Osteocyte (in vitro differentiated cells): ENCODE results near the gene CFTR. TPM values are rescaled to one million over a fixed set of nuclear protein-coding genes. Genes with fewer than 3 reads are reported as not detected.
"Not testable (repeated sequence)": the region's sequence is repeated elsewhere in the genome, so short reads cannot be mapped to it uniquely, and the experiment has no call there.

Experiments used
- DNase-seq: peaks from one replicate; pipeline ENCODE4 v3.0.0; 2021; ENCODE audit warnings: mixed read lengths; ENCODE audit not compliant: unreplicated experiment; ENCODE audit errors: extremely low spot score
- H3K27ac Mint-ChIP-seq: one replicate; pipeline ENCODE4 v1.8.0; 2021; ENCODE audit warnings: mild to moderate bottlenecking, mixed read lengths; ENCODE audit not compliant: unreplicated experiment
- H3K27me3 Mint-ChIP-seq: one replicate; pipeline ENCODE4 v1.8.0; 2021; ENCODE audit warnings: mixed read lengths; ENCODE audit not compliant: unreplicated experiment
- H3K36me3 Mint-ChIP-seq: one replicate; pipeline ENCODE4 v1.8.0; 2021; ENCODE audit warnings: mixed read lengths; ENCODE audit not compliant: unreplicated experiment
- H3K4me1 Mint-ChIP-seq: one replicate; pipeline ENCODE4 v1.8.0; 2021; ENCODE audit warnings: mixed read lengths; ENCODE audit not compliant: unreplicated experiment
- H3K4me3 Mint-ChIP-seq: one replicate; pipeline ENCODE4 v1.8.0; 2021; ENCODE audit warnings: mild to moderate bottlenecking, moderate library complexity, mixed read lengths; ENCODE audit not compliant: unreplicated experiment
- H3K9me3 Mint-ChIP-seq: one replicate; pipeline ENCODE4 v1.8.0; 2021; ENCODE audit warnings: mixed read lengths; ENCODE audit not compliant: unreplicated experiment
- total RNA-seq: library from RNA; stranded (reverse); gene quantifications from 2 replicates; pipeline ENCODE4 v1.2.1, GENCODE V29; 2021
- TF ChIP-seq, protein P1 (sequence below): fragments of 200-600 bp; sonication (generic); IDR thresholded peaks from 2 replicates; pipeline ENCODE4 v1.5.0; 2021; ENCODE audit warnings: antibody characterized with exemption, mild to moderate bottlenecking, moderate library complexity

The CFTR gene
- total RNA-seq, 1 donor from 2014 or later, result not detected

DNA sequence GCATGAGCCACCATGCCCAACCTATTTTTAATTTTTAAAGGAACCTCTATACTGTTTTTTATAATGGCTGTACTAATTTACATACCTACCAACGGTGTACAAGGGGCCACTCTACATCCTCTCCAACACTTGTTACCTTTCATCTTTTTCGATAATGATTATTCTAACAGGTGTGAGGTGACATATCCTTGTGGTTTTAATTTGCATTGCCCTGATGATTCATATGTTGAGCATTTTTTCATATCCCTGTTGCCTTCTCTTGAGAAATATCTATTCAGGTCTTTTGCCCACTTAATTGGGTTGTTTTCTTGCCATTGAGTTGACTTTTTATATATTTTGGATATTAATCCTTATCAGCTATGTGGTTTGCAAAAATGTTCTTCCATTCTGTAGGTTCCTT, 226.4 kb downstream of the CFTR start:
- no peak overlapping the region for H3K4me3 Mint-ChIP-seq
- no peak overlapping the region for H3K27ac Mint-ChIP-seq
- no peaks in the 10 kb centered on the region for H3K4me1 Mint-ChIP-seq
- DNase-seq, result no peak
- no peaks in the 10 kb centered on the region for H3K36me3 Mint-ChIP-seq
- H3K27me3 Mint-ChIP-seq, result peaks cover 7% of the 10 kb centered on the region
- TF ChIP-seq, protein P1, sequence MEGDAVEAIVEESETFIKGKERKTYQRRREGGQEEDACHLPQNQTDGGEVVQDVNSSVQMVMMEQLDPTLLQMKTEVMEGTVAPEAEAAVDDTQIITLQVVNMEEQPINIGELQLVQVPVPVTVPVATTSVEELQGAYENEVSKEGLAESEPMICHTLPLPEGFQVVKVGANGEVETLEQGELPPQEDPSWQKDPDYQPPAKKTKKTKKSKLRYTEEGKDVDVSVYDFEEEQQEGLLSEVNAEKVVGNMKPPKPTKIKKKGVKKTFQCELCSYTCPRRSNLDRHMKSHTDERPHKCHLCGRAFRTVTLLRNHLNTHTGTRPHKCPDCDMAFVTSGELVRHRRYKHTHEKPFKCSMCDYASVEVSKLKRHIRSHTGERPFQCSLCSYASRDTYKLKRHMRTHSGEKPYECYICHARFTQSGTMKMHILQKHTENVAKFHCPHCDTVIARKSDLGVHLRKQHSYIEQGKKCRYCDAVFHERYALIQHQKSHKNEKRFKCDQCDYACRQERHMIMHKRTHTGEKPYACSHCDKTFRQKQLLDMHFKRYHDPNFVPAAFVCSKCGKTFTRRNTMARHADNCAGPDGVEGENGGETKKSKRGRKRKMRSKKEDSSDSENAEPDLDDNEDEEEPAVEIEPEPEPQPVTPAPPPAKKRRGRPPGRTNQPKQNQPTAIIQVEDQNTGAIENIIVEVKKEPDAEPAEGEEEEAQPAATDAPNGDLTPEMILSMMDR, result no peak
- no peaks in the 10 kb centered on the region for H3K9me3 Mint-ChIP-seq

DNA sequence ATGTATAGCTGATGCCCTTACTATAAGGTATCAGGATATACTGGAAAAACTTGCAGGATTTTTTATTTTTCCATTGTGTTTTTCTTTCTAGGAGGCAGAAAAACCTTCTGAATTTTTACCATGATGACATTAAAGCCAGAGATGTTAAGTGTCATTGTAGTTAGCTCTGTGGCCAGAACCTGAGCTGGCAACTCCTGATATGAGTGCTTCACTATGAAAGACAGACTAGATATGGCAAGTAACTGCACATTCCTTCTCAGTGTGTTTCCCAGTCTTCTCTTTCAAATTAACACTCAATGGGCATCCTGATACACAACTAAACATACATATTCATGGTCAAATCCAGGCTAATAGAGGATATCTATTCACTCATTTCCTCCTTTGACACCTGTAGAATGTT, 227.3 kb downstream of the CFTR start:
- Mint-ChIP-seq H3K4me3 (no peak overlapping the region), H3K27ac (no peak overlapping the region), H3K9me3 (no peaks in the 10 kb centered on the region), H3K4me1 (no peaks in the 10 kb centered on the region), H3K36me3 (no peaks in the 10 kb centered on the region), H3K27me3 (peaks cover 7% of the 10 kb centered on the region)
- DNase-seq, result no peak
- TF ChIP-seq, protein P1, result no peak

DNA sequence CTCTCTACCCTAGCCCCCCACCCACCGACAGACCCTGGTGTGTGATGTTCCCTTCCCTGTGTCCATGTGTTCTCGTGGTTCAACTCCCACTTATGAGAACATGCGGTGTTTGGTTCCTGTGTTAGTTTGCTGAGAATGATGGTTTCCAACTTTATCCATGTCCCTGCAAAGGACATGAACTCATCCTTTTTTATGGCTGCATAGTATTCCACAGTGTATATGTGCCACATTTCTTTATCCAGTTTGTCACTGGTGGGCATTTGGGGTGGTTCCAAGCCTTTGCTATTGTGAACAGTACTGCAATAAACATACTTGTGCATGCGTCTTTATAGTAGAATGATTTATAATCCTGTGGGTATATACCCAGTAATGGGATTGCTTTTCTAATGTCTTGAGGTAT, 228.3 kb downstream of the CFTR start:
- not testable (repeated sequence) for H3K4me3 Mint-ChIP-seq, H3K27ac Mint-ChIP-seq, DNase-seq, H3K9me3 Mint-ChIP-seq, H3K4me1 Mint-ChIP-seq, H3K27me3 Mint-ChIP-seq, H3K36me3 Mint-ChIP-seq

DNA sequence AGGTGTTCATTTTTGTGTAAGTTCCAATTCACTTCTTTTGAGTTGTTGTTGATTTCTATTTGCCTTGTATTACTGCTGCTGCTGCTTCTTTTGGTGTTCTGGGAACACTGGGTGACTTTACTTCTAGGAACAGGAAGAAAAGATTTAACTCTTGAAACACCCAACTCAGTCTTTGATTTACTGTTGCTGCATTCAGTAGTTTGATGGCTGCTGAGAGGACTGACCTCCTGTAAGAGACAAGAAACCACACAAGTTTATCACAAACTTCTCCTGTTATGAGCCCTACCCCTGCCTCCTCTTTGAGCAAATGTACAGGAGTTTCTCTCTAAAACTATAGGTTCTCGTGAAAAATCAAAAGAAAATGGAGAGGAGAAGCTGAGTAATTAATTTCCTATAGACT, 231.7 kb downstream of the CFTR start:
- Mint-ChIP-seq H3K36me3 (no peaks in the 10 kb centered on the region), H3K9me3 (no peaks in the 10 kb centered on the region), H3K4me1 (no peaks in the 10 kb centered on the region), H3K4me3 (no peak overlapping the region), H3K27me3 (no peaks in the 10 kb centered on the region), H3K27ac (no peak overlapping the region)
- TF ChIP-seq, protein P1, result no peak
- no peak for DNase-seq

DNA sequence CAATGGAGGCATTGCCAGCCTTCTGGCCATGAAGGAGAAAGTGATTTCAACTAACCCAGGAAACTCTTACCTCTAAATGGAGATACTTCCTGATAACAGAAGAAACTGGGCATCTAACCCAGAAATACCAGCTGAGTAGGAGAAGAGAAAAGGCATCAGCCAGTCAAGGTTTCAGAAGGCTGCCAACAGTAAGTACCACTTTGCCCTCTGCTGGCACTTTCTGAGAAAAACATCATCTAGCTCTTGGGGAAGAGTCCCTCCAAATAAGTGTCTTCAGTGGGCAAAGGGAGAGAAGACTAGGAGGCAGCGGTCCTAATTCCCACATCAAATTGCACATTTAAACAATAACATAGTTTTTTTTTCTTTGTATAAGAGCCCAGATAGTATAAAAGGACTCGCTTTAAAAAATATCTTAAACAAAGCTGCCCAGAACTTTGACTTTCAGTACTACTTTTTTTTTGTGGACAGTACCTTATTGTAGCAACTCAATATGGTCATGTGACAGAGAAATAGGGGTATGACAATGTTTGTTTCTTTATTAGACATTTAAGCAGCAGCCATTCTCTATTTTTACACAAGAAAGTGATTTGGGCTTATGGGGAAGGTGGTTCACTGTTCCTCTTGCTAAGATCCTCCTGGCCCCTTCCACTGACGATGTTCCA, 236.1 kb downstream of the CFTR start:
- H3K27me3 Mint-ChIP-seq, result no peaks in the 10 kb centered on the region
- H3K4me3 Mint-ChIP-seq, result no peak overlapping the region

More for the DNA sequence above, 236.1 kb downstream of the CFTR start:
- Mint-ChIP-seq H3K27ac (no peak overlapping the region), H3K9me3 (no peaks in the 10 kb centered on the region), H3K36me3 (no peaks in the 10 kb centered on the region), H3K4me1 (no peaks in the 10 kb centered on the region)
- DNase-seq, result no peak
- TF ChIP-seq, protein P1, result peak; percentile 75
